Right lobe of liver (tissue), 6 donors: Measurements from ENCODE around the gene SLC12A2. TPM values are rescaled to one million over a fixed set of nuclear protein-coding genes. Genes with fewer than 3 reads are reported as not detected.

Experiments used
- ATAC-seq, 4 donors: fragments of 200-7000 bp; cut with Tn5 transposase; one replicate each; pipeline ENCODE4 v1.9.1; 2020; ENCODE audit warnings: mild to moderate bottlenecking in 4 of 4, moderate library complexity in 4 of 4
- DNase-seq, 3 donors: peaks; one replicate each; pipeline ENCODE4 v3.0.0-alpha.2; 2020
- H3K27ac ChIP-seq, 3 donors: fragments of 200-600 bp; one replicate each; pipeline ENCODE4 v1.8.0; 2022
- H3K27me3 ChIP-seq, 2 donors: fragments of 200-600 bp; one replicate each; pipeline ENCODE4 v1.8.0; 2022
- H3K36me3 ChIP-seq, 4 donors: fragments of 200-600 bp; sonication (generic) in 1 of 4; one replicate each; pipeline versions ENCODE4 v1.5.1 to v1.8.0; 2017 to 2022; ENCODE audit warnings: control low read depth in 1 of 4
- H3K4me1 ChIP-seq, 4 donors: fragments of 200-600 bp; sonication (generic) in 1 of 4; one replicate each; pipeline versions ENCODE4 v1.5.1 to v1.8.0; 2017 to 2022; ENCODE audit warnings: control low read depth in 1 of 4
- H3K4me3 ChIP-seq, 3 donors: fragments of 200-600 bp; one replicate each; pipeline ENCODE4 v1.8.0; 2022
- H3K9me3 ChIP-seq, 4 donors: fragments of 200-600 bp; sonication (generic) in 1 of 4; one replicate each; pipeline versions ENCODE4 v1.5.1 to v1.8.0; 2017 to 2022; ENCODE audit warnings: control low read depth in 1 of 4
- CTCF ChIP-seq, 4 donors: fragments of 200-600 bp in 3 of 4; fragments of 450-650 bp in 1 of 4; IDR thresholded peaks; one replicate each; pipeline versions ENCODE4 v1.5.1 to v1.8.0; 2016 to 2022; ENCODE audit warnings: antibody characterized with exemption in 4 of 4, mild to moderate bottlenecking in 2 of 4
- POLR2A ChIP-seq: fragments of 450-650 bp; IDR thresholded peaks from one replicate; pipeline ENCODE4 v1.6.1; 2017; ENCODE audit warnings: antibody characterized with exemption, mild to moderate bottlenecking
- WGBS: methylation state at CpG from one replicate; pipeline ENCODE4 v1.1.6; 2018; ENCODE audit warnings: low coverage, low lambda C conversion rate; ENCODE audit not compliant: insufficient coverage; ENCODE audit errors: missing lambda C conversion rate; 5-methylcytosine and 5-hydroxymethylcytosine counted together
- intact Hi-C, 2 donors: fragments of 100-400 bp; cut with DNase I; formaldehyde crosslinking; loops; one replicate each; pipeline versions ENCODE4 v1.11.2 to v1.14.1; 2022
- total RNA-seq, 6 experiments: library from RNA; depleted of rRNA in 2 of 6; stranded (reverse); fragments of >200 nt in 2 of 6; fragmentation: NEBNext Ultra II Directional in 3 of 6; extraction: Animal tissue kit (Norgen Biotek cat#: 25700) in 3 of 6; gene quantifications; one replicate each; pipeline versions ENCODE4 v1.1.0 to v1.2.4, GENCODE V29; 2016 to 2023
- donor health status: DM: no; HTN: yes; CAD: no.
- donor health status: DM: no; HTN: no; CAD: no.
- donor health status: DM: no; HTN: no; CAD: no.
- donor health status: DM: no; HTN: yes; CAD: no.
- donor health status: DM: no; HTN: yes; CAD: no.

Gene SLC12A2
- total RNA-seq, 6 experiments from 2014 or later = 3.1 to 9.8 (median 8.1) TPM

- intact Hi-C loops = loop anchor here in 1 of 2 donors (10.0 kb wide), 1 partner anchor 634 kb away; no protein-coding TSS in a partner anchor
- no peak for DNase-seq
- ATAC-seq = peak; percentile 54 to 76 (median 68)
- Histone ChIP-seq H3K4me1 (peaks cover 0 to 10% (median 0%) of the 10 kb centered on the region in 4 donors), H3K4me3 (no peak overlapping the region), H3K27me3 (no peaks in the 10 kb centered on the region), H3K9me3 (no peaks in the 10 kb centered on the region), H3K36me3 (no peaks in the 10 kb centered on the region), H3K27ac (no peak overlapping the region)
- no peak for TF ChIP-seq CTCF (IDR thresholded peaks at IDR 0.05)
- no peak for TF ChIP-seq POLR2A
- no CpG with 5 or more reads among the region's 4 CpGs for WGBS
These were observed 115.5 kb downstream of the SLC12A2 start for GRCh38 chr5:128199104-128199503.

GRCh38 chr5:128199611-128200010, 116.0 kb downstream of the SLC12A2 start:
- DNase-seq = no peak
- H3K36me3 ChIP-seq = no peaks in the 10 kb centered on the region
- TF ChIP-seq CTCF (IDR thresholded peaks at IDR 0.05) (no peak), POLR2A (no peak)
- intact Hi-C loops = loop anchor here in 1 of 2 donors (10.0 kb wide), 1 partner anchor 635 kb away; no protein-coding TSS in a partner anchor
- no peaks in the 10 kb centered on the region for H3K9me3 ChIP-seq
- H3K27me3 ChIP-seq = no peaks in the 10 kb centered on the region
- no peak overlapping the region for H3K4me3 ChIP-seq
- no peak overlapping the region for H3K27ac ChIP-seq
- ATAC-seq = no peak
- peaks cover 0 to 10% (median 0%) of the 10 kb centered on the region in 4 donors for H3K4me1 ChIP-seq

DNA sequence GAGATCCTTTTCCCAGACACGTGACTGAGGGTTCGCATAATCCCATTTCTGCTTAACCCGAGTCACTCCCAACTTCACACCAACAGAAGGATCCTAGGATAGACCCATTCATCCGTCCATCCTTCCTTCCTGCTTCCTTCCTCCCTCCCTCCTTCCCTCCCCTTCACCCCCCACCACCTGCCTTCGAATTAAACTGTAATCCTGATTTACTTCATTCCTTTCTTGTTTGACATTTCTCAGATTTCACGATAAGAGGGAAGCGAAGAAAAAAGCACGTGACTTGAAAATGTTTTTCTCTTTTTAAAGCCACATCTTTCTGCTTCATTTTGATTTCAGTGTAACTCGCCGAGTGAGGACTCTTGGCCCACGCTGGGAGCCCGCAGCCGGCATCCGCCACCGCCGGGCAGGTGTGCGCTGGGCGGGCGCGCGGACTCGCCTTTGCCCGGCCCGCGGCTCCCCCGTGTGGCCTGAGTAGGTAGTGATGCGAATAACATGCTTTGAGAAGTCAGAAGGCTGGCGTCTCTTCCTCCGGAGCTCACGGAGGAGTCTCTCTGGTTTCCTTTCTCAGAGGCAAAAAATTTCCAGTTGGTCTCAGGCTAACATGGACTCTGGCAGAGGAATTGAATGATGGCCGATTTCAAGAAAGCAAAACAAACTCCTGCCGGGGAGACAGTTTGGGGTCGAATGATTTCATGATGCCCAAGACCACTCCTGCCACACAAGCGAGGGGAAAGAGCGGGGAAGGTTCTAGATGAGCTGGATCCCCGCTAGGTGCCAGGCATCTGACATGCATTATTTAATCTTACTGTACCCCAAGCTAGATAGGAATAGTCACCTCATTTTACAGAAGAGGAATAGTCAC, 117.7 kb downstream of the SLC12A2 start:
- H3K4me1 ChIP-seq = peaks cover 0 to 10% (median 0%) of the 10 kb centered on the region in 4 donors
- TF ChIP-seq CTCF (IDR thresholded peaks at IDR 0.05) (peak; percentile 84 to 91 (median 88)), POLR2A (no peak)
- no peaks in the 10 kb centered on the region for H3K36me3 ChIP-seq
- peak; percentile 98 to 99 (median 98) for ATAC-seq
- H3K9me3 ChIP-seq = no peaks in the 10 kb centered on the region
- intact Hi-C loops = no loop called here
- no peaks in the 10 kb centered on the region for H3K27me3 ChIP-seq
- no peak overlapping the region for H3K4me3 ChIP-seq
- no peak overlapping the region for H3K27ac ChIP-seq
- 8% methylated on average over 35 of the region's 36 CpGs for WGBS
- peak; percentile 82 to 83 (median 82) for DNase-seq

DNA sequence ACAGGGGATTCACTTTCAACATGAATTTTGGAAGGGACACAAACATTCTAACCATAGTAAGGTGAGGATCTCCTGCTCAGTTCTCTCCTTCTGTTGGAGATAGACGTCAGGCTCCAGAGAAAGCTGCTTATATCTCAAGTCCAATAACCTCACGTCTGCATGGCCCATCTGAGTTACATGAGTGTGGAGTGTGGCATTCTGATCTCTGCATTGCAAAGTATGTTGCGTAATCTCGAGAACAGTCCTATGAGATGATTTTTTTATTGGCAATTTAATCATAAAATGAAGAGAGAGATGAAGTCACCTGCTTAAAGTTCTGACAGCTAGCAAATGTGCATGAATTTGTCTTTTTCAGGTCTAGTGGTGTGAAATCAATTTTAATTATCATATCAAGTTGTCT, 118.8 kb downstream of the SLC12A2 start:
- intact Hi-C loops = no loop called here
- no peak for DNase-seq
- Histone ChIP-seq H3K4me3 (no peak overlapping the region), H3K9me3 (no peaks in the 10 kb centered on the region), H3K27me3 (no peaks in the 10 kb centered on the region), H3K27ac (no peak overlapping the region), H3K4me1 (peaks cover 0 to 10% (median 0%) of the 10 kb centered on the region in 4 donors), H3K36me3 (no peaks in the 10 kb centered on the region)
- ATAC-seq = no peak
- WGBS = 30% methylated on average over 4 of the region's 4 CpGs
- no peak for TF ChIP-seq POLR2A
- no peak for TF ChIP-seq CTCF (IDR thresholded peaks at IDR 0.05)
